IPS-NIHi7 (cell line): ENCODE results near the gene RAD1.

Experiments
- DNase-seq: peaks from one replicate; pipeline ENCODE4 v3.0.0; 2012; ENCODE audit warnings: mixed read lengths; ENCODE audit errors: extremely low spot score

RAD1 gene

DNA sequence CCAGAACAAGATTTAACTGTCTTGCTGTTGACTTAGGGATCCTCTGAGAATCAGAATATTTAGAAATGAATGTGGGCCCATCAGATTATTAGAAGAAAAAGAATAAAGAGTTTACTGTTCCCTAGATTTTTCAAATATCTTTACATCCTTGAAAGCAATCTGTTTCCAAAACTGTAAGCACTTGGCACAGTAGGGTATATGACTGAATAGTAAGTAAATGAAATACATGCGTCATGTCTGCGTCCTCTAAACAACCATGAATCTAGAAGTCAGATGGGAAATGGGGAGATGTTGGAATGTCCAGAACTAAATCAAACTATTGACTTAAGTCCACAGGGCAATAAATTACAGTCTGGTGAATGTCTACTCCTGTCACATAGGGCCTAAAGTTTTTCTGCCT is 50.2 kb downstream of the RAD1 start:
- DNase-seq, result no peak

DNA sequence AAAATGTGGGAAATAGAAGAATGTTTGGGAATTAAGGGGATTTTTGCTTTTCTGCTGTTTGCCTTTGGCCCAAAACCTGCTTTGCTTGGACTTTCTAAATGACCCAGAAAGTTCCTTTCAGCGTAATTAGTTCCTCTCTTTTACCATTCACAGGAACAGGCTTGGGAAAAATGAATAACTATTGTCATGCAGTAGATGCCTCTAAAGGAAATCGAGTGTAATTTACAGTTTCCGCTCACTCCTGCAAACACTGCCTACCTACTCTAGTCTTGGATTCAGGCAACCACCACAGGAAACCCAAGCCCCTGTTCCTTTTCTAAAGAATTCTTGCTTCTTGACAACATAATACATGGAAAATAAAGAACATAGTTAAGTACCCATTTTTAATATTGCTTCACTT is 51.4 kb downstream of the RAD1 start:
- peak; percentile 24 for DNase-seq

DNA sequence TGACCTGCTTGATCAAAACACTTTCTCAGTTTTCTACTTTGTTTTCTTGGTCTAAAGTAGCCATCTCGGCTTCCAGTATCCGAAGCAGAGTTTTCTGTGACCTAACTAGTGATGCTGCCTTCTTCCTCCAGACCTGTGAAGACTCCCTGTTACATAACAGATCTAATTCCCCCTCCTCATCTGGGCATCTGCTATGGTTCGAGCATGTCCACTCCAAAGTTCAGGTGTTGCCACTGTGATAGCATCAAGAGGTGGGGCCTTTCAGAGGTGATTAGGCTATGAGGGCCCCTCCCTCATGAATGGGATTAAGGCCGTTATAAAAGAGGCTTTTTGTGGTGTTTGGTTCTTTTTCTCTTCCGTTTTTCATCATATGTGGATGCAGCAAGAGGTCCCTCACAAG is 56.1 kb downstream of the RAD1 start:
- no peak for DNase-seq

DNA sequence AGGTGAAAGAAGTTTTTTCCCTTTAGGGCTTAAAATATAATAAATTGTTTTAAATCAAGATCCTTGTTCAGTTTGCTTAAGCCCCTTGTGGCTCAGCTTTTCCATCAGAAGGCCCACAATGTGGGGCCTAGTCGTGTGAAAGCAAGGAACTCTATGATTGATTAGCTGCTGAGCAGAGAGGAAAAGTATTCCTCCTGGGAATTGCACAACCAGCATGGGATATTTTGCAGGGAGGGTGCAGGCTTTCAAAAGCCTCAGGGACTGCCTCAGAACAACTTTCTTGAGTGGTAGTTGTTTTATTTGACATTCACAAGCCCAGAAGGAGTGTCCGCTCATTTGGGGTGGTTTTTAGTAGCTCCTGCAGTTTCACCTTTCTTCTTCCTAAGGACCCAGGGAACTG is 56.5 kb downstream of the RAD1 start:
- no peak for DNase-seq

DNA sequence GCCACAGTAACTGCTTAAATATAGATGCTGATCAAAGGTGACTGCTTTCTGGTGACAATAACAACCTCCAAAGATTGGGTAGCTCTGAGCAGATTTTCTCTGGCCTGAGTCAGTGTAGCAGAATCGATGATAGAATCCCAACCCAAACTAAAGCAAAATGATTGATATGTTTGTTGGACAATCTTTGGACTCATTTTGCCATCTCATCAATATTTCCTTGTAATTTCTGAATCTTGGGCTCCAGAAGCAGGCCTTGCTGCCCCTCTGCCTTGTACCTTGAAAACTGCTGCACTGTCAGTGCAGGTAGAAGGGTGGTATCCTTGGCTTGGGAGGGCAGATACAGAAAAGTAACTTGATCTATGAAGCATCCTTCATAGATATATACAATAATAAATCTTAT is 57.4 kb downstream of the RAD1 start:
- DNase-seq, result no peak

DNA sequence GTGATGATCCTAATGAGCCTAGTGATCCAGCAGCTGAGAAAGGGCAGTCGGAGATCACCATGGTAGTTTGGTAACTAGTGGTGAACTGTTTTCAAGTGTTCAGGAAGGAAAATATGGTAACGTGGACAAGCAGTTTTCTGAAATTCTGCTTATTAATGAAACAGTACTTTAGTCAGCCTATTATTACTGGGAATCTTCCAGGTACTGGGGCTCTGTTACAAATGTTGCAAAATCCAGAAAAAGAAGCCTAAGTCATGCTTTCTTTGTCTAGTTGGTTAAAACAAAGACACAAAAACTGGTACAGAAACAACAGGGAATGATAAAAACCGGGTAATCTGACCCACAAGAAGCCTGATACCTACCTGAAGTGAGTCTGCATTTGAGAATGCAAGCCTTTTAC is 58.1 kb downstream of the RAD1 start:
- no peak for DNase-seq
